ENCODE data around the gene PAX7.

DNA sequence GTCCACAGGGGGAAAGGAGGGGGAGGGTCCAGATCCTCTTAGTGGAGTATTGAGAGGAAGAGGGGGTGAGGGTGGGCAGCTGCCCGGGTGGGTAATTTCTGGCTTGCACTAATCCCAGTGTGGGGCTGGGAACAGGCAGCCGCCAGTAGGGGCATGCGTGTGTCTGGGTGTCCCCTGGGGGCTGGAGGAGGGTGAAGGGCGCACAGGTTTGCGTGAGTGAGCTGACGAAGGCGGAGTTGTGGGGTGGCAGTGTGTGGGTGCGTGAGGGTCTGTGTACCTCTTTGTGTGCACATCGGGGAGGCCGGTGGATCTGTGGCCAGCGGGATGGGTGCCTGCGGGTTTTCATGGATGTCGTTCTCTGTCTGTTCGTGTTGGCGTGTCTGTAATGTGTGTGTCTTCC lies 97.3 kb downstream of the PAX7 start:
- TF ChIP-seq POLR2A (IDR thresholded peaks at IDR 0.05; ENCODE audit: low read length) (no peak), GATA1 (IDR thresholded peaks at IDR 0.05; ENCODE audit: low read depth, low read length) (no peak)

Measured in erythroblast (primary cell).